ENCODE measurements around the gene TRMT6.

Gene TRMT6, protein sequence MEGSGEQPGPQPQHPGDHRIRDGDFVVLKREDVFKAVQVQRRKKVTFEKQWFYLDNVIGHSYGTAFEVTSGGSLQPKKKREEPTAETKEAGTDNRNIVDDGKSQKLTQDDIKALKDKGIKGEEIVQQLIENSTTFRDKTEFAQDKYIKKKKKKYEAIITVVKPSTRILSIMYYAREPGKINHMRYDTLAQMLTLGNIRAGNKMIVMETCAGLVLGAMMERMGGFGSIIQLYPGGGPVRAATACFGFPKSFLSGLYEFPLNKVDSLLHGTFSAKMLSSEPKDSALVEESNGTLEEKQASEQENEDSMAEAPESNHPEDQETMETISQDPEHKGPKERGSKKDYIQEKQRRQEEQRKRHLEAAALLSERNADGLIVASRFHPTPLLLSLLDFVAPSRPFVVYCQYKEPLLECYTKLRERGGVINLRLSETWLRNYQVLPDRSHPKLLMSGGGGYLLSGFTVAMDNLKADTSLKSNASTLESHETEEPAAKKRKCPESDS

GRCh38 chr20:5950271-5951031 lies at the start of gene TRMT6, which contains the start of gene MCM8:
TSS of gene TRMT6 (minus strand) at chr20:5950533. CDS start at chr20:5950405, 128 bp downstream.
TSS of gene MCM8 (plus strand) at chr20:5950652. CDS start at chr20:5952016, 1,364 bp downstream.
- TF ChIP-seq GATA2 (IDR thresholded peaks at IDR 0.05; ENCODE audit: low read depth, low read length) (no peak), GATA3 (IDR thresholded peaks at IDR 0.05; ENCODE audit: low read depth, low read length) (no peak)

GRCh38 chr20:5999783-6000182 lies 49.5 kb upstream of the TRMT6 start:
- TF ChIP-seq GATA3 (IDR thresholded peaks at IDR 0.05; ENCODE audit: low read depth, low read length) (no peak), GATA2 (IDR thresholded peaks at IDR 0.05; ENCODE audit: low read depth, low read length) (no peak)

DNA sequence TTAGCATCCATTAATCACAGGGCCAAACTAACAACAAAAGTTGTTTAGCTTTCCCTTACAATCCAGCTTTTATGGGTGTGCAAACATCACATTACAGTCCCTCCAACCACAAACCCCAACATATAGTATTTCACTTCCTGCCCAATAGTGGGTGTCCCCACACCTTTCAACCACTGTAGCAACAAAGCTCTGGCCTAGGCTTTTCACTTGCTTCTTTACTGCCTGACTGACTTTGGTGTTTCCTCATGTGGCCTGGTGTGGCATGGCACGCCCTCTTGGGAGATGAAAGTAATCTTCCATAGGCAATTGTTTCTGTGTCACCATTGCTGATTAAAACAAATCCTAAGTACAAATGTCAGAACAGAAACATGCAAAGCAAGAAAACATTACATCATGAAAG lies 46.4 kb upstream of the TRMT6 start:
- TF ChIP-seq GATA3 (IDR thresholded peaks at IDR 0.05; ENCODE audit: low read depth, low read length) (no peak), GATA2 (IDR thresholded peaks at IDR 0.05; ENCODE audit: low read depth, low read length) (no peak)

GRCh38 chr20:5991623-5992441 lies 41.5 kb upstream of the TRMT6 start:
- TF ChIP-seq GATA3 (IDR thresholded peaks at IDR 0.05; ENCODE audit: low read depth, low read length) (no peak), GATA2 (IDR thresholded peaks at IDR 0.05; ENCODE audit: low read depth, low read length) (no peak)

DNA sequence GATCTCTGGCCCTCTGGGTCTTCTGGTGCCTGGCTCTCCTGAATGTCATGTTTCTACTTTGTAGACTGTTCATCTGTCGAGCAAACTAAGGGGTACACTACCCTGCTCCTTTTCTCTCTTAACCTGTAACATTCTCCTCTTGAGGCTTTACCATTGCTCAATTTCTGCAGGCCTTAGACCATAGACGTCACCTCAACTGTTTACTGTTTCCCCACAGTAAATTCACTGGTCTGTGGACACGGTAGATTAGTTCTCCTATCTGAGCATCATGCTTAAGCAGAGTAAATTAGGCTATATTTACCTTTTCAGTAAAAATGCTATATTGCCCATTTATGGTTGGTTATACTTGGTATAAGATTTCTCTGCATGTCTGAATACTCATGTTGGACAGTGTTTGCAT lies 40.6 kb upstream of the TRMT6 start:
- TF ChIP-seq GATA3 (IDR thresholded peaks at IDR 0.05; ENCODE audit: low read depth, low read length) (no peak), GATA2 (IDR thresholded peaks at IDR 0.05; ENCODE audit: low read depth, low read length) (no peak)

DNA sequence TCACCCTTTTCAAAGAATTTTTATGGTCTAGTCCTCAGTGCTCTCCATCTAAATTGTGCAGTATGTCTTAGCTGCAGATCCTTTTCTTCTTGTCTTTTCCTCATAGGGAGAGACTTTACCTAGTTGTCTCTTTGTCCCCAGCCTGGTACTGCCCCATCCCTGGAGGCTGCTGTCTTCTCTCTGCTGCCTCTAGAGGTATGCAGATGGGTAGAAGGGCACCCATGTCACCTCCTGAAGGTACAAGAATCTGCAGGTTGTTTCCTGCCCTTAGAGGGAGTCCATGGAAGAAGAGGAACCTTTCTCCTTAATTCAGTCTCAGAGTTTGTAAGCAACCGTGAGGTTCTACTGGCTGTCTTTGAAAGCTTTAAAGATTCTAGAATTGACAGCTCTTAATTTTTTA lies 39.2 kb upstream of the TRMT6 start:
- no peak for TF ChIP-seq GATA3 (IDR thresholded peaks at IDR 0.05; ENCODE audit: low read depth, low read length)
- no peak for TF ChIP-seq GATA2 (IDR thresholded peaks at IDR 0.05; ENCODE audit: low read depth, low read length)

DNA sequence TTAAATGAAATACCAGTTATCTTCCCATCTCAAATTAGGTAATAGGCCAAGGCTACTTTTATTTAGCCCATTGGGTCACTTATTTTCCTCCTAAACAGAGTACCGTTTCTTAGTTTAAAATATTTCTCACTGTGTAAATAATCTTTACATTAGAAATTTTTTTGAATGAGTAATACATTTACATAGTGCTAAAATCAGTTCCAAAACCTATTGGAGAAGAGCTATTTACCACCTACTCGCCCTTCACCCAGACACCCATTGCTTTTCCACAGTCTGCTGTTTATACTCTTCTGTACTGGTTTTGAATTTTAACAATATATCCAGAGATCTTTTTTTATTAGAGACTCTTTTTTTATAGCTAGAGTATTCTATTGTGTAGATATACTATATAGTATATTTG lies 37.0 kb upstream of the TRMT6 start:
- TF ChIP-seq GATA3 (IDR thresholded peaks at IDR 0.05; ENCODE audit: low read depth, low read length), result no peak
- no peak for TF ChIP-seq GATA2 (IDR thresholded peaks at IDR 0.05; ENCODE audit: low read depth, low read length)

DNA sequence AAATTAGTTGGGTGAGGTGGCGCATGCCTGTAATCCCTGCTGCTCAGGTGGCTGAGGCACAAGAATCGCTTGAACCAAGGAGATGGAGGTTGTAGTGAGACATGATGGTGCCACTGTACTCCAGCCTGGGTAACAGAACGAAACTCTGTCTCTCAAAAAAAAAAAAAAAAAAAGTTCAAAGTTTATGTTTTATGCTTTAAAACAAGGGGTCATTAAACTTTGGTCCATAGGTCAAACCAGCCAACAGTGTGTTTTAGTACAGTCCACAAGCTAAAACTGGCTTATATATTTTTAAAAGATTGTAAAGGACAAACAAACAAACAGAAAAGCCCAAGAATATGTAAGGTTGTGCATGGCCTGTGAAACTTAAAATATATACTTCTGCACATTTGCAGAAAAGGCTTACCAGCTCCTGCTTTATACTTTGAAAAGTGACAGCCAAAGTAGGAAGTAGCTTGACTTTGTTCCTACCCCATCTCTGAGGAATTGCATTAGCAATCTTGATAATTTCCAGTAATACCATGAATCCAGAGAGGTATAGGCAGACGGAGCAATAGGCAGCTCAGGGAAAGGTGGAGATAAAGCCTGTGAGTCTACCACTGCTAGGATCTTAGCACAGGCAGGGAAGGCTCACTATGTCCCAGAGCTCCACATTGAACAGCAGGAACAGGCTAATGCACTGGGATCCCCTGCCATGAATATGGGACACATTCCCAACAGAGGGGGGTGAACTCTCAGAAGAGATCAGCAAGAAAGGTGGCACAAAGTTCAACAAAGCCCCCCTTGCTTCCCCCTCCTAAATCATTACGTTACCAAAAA lies 30.6 kb upstream of the TRMT6 start:
- TF ChIP-seq GATA3 (IDR thresholded peaks at IDR 0.05; ENCODE audit: low read depth, low read length), result no peak
- no peak for TF ChIP-seq GATA2 (IDR thresholded peaks at IDR 0.05; ENCODE audit: low read depth, low read length)

DNA sequence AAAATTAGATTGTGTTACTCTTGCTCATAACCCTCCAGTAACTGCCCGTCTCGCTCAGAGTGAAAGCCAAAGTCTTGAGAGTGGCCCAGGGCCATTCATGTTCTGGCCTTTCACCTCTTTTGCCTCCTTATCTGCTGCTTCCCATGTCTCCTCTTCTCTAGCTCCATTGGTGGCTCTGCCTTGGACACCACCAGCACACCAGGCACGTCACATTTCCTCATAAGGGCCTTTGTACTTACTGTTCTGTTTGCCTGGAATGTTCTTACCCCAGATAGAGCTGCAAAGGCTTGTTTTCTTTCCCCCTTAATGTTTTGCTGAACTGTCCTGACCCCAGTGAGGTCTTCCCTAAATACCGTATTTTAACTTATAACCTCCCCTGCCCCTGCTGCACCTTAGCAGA lies 29.5 kb upstream of the TRMT6 start:
- TF ChIP-seq GATA2 (IDR thresholded peaks at IDR 0.05; ENCODE audit: low read depth, low read length) (no peak), GATA3 (IDR thresholded peaks at IDR 0.05; ENCODE audit: low read depth, low read length) (no peak)

GRCh38 chr20:5977975-5978374 lies 27.6 kb upstream of the TRMT6 start:
- TF ChIP-seq GATA2 (IDR thresholded peaks at IDR 0.05; ENCODE audit: low read depth, low read length) (no peak), GATA3 (IDR thresholded peaks at IDR 0.05; ENCODE audit: low read depth, low read length) (no peak)

- TF ChIP-seq GATA2 (IDR thresholded peaks at IDR 0.05; ENCODE audit: low read depth, low read length) (no peak), GATA3 (IDR thresholded peaks at IDR 0.05; ENCODE audit: low read depth, low read length) (no peak)
These were observed 26.9 kb upstream of the TRMT6 start for GRCh38 chr20:5977223-5977622.

DNA sequence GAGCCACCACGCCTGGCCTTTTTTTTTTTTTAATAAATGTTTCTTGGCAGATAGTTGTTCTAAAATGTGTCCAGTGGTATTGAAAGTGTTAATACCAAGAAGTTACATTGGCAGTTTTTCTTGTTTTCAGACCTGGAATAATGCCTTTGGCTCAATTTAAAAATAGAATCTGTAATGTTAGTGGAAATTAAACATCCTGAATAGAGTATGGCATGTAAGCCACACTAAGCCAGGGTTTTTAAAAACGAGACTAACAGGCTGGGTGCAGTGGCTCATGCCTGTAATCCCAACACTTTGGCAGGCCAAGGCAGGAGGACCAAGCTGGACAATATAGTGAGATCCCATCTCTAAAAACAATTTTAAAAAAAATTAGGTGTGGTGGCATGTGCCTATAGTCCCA lies 25.4 kb upstream of the TRMT6 start:
- no peak for TF ChIP-seq GATA3 (IDR thresholded peaks at IDR 0.05; ENCODE audit: low read depth, low read length)

DNA sequence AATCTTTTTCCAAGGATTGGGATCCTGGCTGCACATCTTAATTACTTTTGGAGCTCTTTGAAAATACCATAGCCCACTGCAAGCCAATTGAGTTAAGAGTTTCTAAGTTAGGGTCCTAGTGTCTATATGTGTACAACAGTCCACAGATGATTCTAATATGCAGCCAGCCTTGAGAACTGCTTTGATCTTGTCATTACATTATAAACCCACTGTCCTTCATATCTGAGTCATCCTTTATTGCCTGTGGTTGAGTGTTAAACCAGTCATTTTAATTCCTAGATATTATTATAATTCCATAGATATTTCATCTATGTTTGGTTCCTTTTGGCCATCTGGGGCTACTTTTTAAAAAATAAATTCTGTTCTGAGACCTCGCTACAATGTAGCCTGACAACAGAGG lies 24.2 kb upstream of the TRMT6 start:
- no peak for TF ChIP-seq GATA3 (IDR thresholded peaks at IDR 0.05; ENCODE audit: low read depth, low read length)
- TF ChIP-seq GATA2 (IDR thresholded peaks at IDR 0.05; ENCODE audit: low read depth, low read length), result no peak
